ENCODE measurements around the gene ZDBF2. TPM values are rescaled to one million over a fixed set of nuclear protein-coding genes. Genes with fewer than 3 reads are reported as not detected.
"Not testable (repeated sequence)": the region's sequence is repeated elsewhere in the genome, so short reads cannot be mapped to it uniquely, and the experiment has no call there.

The ZDBF2 gene
- total RNA-seq = 6.6 TPM
- long read RNA-seq, partial matches to known transcripts = 0 of 2 reads
- long read RNA-seq, other reads (novel, unspliced or antisense) = 2 of 2 reads

GRCh38 chr2:206274434-206275311 is at the start of gene ZDBF2:
ZDBF2 (plus strand) TSS chr2:206274663; CDS start chr2:206281850, 7,187 bp downstream.
- peak; percentile 70 for DNase-seq
- intact Hi-C loops (cut with micrococcal nuclease) = no loop called here
- ATAC-seq = peak; percentile 96

GRCh38 chr2:206225435-206226232 is 48.8 kb upstream of the ZDBF2 start:
- intact Hi-C loops (cut with micrococcal nuclease) = no loop called here
- DNase-seq (no peak), ATAC-seq (no peak)

GRCh38 chr2:206228636-206229035 is 45.8 kb upstream of the ZDBF2 start:
- ATAC-seq; DNase-seq; intact Hi-C loops (cut with micrococcal nuclease): not testable (repeated sequence)

GRCh38 chr2:206229642-206230041 is 44.8 kb upstream of the ZDBF2 start:
- ATAC-seq (no peak), DNase-seq (no peak)
- intact Hi-C loops (cut with micrococcal nuclease) = no loop called here

GRCh38 chr2:206230060-206230762 is 44.3 kb upstream of the ZDBF2 start:
- intact Hi-C loops (cut with micrococcal nuclease) = no loop called here
- DNase-seq (no peak), ATAC-seq (no peak)

GRCh38 chr2:206231669-206232286 is 42.7 kb upstream of the ZDBF2 start:
- ATAC-seq (no peak), DNase-seq (no peak)
- intact Hi-C loops (cut with micrococcal nuclease) = no loop called here

GRCh38 chr2:206232287-206233035 is 42.0 kb upstream of the ZDBF2 start:
- no peak for DNase-seq
- ATAC-seq = no peak
- intact Hi-C loops (cut with micrococcal nuclease) = no loop called here

- ATAC-seq = no peak
- no peak for DNase-seq
- intact Hi-C loops (cut with micrococcal nuclease) = no loop called here
Observed at GRCh38 chr2:206239157-206239556, 35.3 kb upstream of the ZDBF2 start.

- ATAC-seq = peak; percentile 50
- intact Hi-C loops (cut with micrococcal nuclease) = no loop called here
- DNase-seq = peak; percentile 28
Observed at GRCh38 chr2:206240327-206240726, 34.1 kb upstream of the ZDBF2 start.

GRCh38 chr2:206241736-206242135 is 32.7 kb upstream of the ZDBF2 start:
- intact Hi-C loops (cut with micrococcal nuclease) = no loop called here
- no peak for DNase-seq
- ATAC-seq = no peak

GRCh38 chr2:206245265-206245672 is 29.2 kb upstream of the ZDBF2 start:
- DNase-seq = no peak
- ATAC-seq = no peak
- intact Hi-C loops (cut with micrococcal nuclease) = no loop called here

GRCh38 chr2:206250041-206250897 is 24.2 kb upstream of the ZDBF2 start:
- DNase-seq (peak; percentile 27), ATAC-seq (peak; percentile 48)
- intact Hi-C loops (cut with micrococcal nuclease) = no loop called here

GRCh38 chr2:206253125-206253776 is 21.2 kb upstream of the ZDBF2 start:
- intact Hi-C loops (cut with micrococcal nuclease) = no loop called here
- ATAC-seq = no peak

GRCh38 chr2:206253777-206254166 is 20.7 kb upstream of the ZDBF2 start:
- DNase-seq = no peak
- intact Hi-C loops (cut with micrococcal nuclease) = no loop called here
- no peak for ATAC-seq

More at GRCh38 chr2:206253125-206253776, 21.2 kb upstream of the ZDBF2 start:
- DNase-seq = no peak

- intact Hi-C loops (cut with micrococcal nuclease) = no loop called here
- no peak for DNase-seq
Observed at GRCh38 chr2:206255003-206255402, 19.5 kb upstream of the ZDBF2 start.

GRCh38 chr2:206256706-206257205 is 17.7 kb upstream of the ZDBF2 start:
- no peak for ATAC-seq
- DNase-seq = no peak
- intact Hi-C loops (cut with micrococcal nuclease) = no loop called here

More at GRCh38 chr2:206255003-206255402, 19.5 kb upstream of the ZDBF2 start:
- no peak for ATAC-seq

- intact Hi-C loops (cut with micrococcal nuclease) = no loop called here
- DNase-seq = no peak
- no peak for ATAC-seq
Observed at GRCh38 chr2:206257350-206257749, 17.1 kb upstream of the ZDBF2 start.
